Panc1 (cell line): Measurements from ENCODE around the gene ZNF155.

ENCODE experiments used
- CTCF ChIP-seq: fragments of 450-650 bp; IDR thresholded peaks from 2 replicates; pipeline ENCODE4 v1.5.1; 2017; ENCODE audit warnings: mild to moderate bottlenecking
- TCF7L2 ChIP-seq: IDR thresholded peaks from 2 replicates; pipeline ENCODE4 v1.6.1; 2011; ENCODE audit warnings: mild to moderate bottlenecking, low read depth, low read length, inconsistent platforms

- TF ChIP-seq CTCF = no peak
- no peak for TF ChIP-seq TCF7L2
Measured at GRCh38 chr19:43940719-43941118, 43.3 kb upstream of the ZNF155 start.
